ENCODE data around the gene TFIP11.

TFIP11 gene

GRCh38 chr22:26445577-26446275 is 66.5 kb downstream of the TFIP11 start:
- no peak overlapping the region for H3K4me3 ChIP-seq (ENCODE audit: low read depth, low read length)
- TF ChIP-seq CTCF (IDR thresholded peaks at IDR 0.05; ENCODE audit: low read depth, low read length, missing control alignments) = no peak
- in situ Hi-C loops (cut with HindIII; ENCODE audit: low sequenced_read_pairs) = no loop called here
- DNase-seq (ENCODE audit: low read depth) = no peak

- in situ Hi-C loops (cut with HindIII; ENCODE audit: low sequenced_read_pairs) = no loop called here
- no peak overlapping the region for H3K4me3 ChIP-seq (ENCODE audit: low read depth, low read length)
- no peak for DNase-seq (ENCODE audit: low read depth)
- TF ChIP-seq CTCF (IDR thresholded peaks at IDR 0.05; ENCODE audit: low read depth, low read length, missing control alignments) = no peak
Measured at GRCh38 chr22:26444777-26445176, 67.5 kb downstream of the TFIP11 start.

- no peak for DNase-seq (ENCODE audit: low read depth)
- TF ChIP-seq CTCF (IDR thresholded peaks at IDR 0.05; ENCODE audit: low read depth, low read length, missing control alignments) = no peak
- no peak overlapping the region for H3K4me3 ChIP-seq (ENCODE audit: low read depth, low read length)
- in situ Hi-C loops (cut with HindIII; ENCODE audit: low sequenced_read_pairs) = no loop called here
Measured at GRCh38 chr22:26443901-26444690, 68.2 kb downstream of the TFIP11 start.

GRCh38 chr22:26442086-26442756 is 70.1 kb downstream of the TFIP11 start:
- DNase-seq (ENCODE audit: low read depth) = no peak
- in situ Hi-C loops (cut with HindIII; ENCODE audit: low sequenced_read_pairs) = no loop called here
- no peak for TF ChIP-seq CTCF (IDR thresholded peaks at IDR 0.05; ENCODE audit: low read depth, low read length, missing control alignments)
- no peak overlapping the region for H3K4me3 ChIP-seq (ENCODE audit: low read depth, low read length)

All from astrocyte of the cerebellum (primary cell).